HG03439 (cell line): ENCODE measurements around the gene STIM1.
"Not testable (repeated sequence)": the region's sequence is repeated elsewhere in the genome, so short reads cannot be mapped to it uniquely, and the experiment has no call there.

Experiments used
- ATAC-seq: cut with Tn5 transposase; IDR thresholded peaks from one replicate; pipeline ENCODE4 v1.9.1; 2021; ENCODE audit warnings: mild to moderate bottlenecking, moderate library complexity; ENCODE audit not compliant: unreplicated experiment

Gene STIM1

DNA sequence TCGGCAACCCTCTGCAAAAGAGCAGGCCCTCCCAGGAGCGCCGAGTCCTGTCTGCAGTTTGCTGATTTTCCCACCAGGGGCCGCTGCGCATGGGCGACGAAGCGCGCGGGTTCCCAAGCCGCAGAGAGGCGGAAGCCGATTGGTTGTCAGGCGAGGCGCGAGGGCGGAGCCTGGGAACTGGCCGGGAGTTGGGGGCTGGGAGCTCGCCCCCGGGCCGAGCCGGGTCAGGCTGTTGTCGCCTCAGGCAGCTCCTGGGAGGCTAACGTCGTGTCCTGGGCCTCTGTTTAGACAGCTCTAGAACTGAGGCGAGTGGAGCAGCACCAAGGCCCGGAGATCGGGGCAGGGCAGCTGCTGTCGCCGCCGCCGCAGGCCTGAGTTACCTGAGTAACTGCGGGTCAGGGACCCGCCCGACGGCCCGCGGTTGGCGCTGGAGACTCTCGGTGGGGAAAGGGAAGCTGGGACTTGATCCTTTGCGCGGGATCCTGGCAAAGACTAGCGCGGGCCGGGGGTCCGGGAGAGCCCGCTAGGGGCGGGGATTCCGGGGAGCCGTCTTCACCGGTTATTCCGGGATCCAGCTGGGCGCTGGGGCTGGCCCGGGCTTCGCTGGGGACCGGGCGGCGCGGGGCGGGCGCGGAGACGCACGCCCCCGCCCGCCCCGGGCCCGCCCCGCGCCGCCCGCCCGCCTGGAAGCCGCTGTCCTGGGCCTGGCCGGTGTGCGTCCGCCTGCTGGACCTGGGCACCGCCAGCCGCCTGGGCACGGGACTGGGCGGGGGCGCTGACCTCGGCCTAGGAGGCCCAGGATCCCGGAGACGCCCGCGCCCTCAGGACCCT lies at the start of gene STIM1:
STIM1 (plus strand) TSS at position 688 of the 831 bp plus-strand sequence. CDS start 607 bp downstream, outside the sequence.
- ATAC-seq, result peak; percentile 71

DNA sequence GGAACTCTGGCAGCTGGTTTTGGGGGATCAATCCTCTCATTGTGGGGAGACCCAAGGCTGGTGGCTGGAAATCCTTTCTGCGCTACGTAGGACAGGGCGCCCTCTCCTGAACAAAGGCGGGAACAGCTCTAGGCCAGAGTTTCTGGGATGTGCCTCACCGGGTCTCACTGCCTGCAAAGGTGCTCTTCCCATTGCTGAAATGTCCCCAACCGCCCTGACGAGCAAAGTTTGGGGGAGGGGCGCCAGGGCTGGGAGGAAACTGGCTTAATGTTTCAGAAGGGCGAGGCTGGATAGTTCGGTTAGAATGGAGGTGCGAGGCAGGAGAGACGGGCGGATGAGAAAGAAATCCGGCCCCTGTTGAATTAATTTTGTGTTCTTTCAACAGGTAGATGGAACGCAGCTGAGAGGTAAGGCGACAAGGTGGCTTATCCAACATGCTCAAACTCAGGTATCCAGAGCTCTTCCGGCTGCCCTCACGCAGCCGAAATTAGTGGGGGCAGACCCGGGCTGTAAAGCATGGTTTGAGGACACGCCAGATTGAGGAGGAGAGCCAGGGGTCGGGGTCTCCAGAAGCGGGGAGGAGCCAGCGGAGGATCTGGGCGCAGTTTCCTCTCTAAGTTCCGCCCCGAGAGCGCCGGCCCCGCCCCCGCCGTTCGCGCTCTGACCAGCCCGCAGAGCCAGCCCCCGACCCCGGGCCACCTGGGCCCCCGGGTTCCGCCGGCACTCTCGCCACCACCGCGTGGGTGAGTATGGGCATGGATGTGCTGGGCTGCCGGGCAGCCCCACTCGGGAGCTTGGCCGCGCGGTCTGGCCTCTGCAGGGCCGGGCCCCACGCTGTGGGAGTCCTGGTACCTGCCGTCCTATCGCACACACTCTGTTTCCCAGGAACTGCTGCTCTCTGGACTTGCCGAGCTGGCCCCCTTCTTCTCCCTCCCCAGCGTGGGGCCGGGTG lies 47.3 kb upstream of the STIM1 start, which contains the start of gene PGAP2:
PGAP2 (plus strand) TSS at position 652 of the 952 bp plus-strand sequence. CDS start 2,700 bp downstream, outside the sequence.
- peak; percentile 51 for ATAC-seq

DNA sequence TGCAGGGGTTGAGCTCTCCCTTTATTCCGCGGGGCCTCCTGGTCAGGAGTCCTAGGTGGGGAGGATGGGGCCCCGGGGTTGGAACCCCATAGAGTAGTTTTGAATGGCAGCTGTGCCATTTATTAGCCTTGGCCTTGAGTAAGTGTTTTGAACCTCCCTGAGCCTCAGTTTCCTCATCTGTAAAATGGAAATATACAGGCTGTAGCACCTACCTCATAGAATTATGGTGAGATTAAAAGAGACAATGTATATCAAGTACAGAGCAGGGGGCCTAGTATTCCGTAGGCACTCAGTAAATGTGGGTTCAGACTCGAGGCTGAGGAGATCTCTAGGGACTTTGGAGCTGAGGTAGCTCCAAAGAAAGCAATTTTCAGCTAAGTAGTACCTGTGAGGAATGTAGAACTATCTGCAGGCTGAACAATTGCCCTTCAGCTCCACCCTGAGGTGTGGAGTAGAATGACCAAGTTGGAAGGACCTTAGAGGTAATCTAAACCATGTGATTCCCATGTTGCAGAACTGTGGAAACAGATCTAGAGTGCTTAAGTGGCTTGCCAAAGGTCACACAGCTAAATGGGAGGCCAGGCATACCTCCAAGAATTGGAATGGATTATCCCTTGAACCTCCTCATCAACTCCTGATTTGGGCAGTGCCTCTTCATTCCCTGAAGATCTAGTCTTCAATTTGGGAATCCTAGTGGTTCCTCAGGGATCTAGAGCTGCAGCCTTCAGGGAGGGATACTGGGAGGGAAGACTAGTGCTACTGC lies 46.4 kb upstream of the STIM1 start:
- peak; percentile 63 for ATAC-seq

DNA sequence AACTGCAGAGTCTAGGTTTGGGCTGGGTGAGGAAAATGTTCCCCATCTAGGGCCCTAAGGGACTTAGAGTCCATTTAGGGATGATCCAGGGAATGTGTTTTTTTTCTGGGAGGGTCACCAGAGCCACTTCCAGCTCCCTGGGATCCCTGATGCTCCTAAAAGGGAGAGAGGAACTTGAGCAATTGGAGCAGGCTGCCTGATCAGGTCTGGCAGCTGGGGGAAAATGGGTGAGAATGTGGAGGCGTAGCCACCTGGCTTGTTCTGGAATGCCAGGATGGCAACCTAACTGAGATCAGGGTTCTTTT lies 45.9 kb upstream of the STIM1 start:
- ATAC-seq, result no peak

DNA sequence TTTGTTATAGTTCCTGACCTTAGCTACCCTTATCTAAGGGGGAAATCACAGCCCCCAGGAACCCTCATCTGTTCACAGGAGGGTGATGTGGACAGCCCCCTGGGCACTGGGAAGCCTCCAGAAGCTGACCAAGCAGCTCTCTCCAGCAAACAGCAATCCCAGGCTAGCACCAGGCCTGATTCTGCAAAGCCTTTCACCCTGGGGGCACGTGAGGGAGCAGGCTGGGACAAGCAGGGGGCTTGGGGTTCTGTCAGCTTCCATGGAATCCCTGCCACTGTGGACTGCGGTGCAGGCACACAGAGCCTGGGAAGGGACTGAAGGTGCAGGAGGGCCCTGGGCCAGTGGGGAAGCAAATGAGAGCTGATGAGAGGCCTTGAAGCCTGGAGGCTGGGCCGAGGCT lies 45.0 kb upstream of the STIM1 start:
- no peak for ATAC-seq

DNA sequence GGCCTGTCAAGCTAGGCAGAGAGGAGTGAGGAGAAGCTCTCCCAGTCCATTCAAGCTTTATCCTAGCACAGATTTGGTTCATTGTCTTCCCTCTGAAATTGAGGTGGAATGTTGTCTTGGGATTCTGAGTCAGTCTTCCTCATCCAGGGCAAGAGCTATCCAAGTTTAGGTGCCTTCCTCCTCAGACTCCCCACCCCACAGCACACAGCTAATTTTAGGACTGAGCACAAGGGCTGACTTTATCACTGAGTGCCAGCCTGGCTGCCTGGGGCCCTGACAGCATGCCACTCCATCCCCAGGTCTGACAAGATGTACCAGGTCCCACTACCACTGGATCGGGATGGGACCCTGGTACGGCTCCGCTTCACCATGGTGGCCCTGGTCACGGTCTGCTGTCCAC lies 44.5 kb upstream of the STIM1 start:
- ATAC-seq, result no peak

DNA sequence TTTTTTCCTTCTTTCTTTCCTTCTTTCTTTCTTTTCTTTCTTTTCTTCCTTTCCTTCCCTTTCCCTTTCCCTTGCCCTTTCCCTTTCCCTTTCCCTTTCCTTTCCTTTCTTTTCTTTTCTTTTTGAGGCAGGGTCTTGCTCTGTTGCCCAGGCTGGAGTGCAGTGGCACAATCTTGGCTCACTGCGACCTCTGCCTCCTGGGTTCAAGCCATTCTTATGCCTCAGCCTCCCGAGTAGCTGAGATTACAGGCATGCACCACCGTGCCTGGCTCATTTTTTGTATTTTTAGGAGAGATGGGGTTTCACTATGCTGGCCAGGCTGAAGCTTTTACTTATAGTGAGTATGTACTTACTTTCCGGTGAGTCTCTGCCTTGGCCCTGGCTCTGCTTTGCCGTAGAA lies 40.6 kb upstream of the STIM1 start:
- ATAC-seq, result not testable (repeated sequence)

DNA sequence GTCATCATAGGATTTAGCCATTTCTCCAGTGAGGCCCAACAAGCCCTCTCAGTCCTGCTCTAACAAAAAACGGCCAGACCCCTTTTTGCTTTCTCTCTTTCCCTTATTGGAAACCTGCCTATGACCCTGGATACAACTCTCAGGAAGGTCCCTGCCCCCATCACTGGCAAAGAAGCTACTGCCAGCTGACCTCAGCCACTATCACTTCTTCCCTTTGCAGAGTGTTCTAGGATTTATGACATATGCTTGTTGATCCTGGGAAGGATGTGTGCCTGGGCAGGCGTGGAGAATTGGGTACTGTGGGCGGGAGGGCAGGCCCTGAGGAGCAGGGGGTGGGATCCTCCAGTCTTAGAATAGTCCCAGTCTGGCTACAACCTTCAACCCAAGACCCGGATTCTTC lies 39.6 kb upstream of the STIM1 start:
- ATAC-seq, result no peak

DNA sequence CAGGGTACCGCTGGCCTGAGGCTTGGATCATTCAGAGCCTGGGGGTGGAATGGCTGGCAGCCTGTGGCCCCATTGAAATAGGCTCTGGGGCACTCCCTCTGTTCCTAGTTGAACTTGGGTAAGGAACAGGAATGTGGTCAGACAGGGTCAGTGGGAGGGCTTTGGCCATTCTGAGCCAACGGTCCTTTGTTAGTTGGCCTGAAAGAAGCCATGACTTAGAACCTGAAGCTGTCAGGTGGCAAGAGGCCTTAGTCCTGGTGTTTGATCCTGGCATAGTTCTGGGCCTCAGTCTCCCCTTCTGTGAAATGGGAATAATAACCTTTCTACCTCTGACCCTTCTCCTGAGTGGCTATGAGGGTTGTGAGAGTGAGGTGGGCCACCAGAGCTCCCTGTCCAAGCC lies 38.8 kb upstream of the STIM1 start:
- no peak for ATAC-seq

DNA sequence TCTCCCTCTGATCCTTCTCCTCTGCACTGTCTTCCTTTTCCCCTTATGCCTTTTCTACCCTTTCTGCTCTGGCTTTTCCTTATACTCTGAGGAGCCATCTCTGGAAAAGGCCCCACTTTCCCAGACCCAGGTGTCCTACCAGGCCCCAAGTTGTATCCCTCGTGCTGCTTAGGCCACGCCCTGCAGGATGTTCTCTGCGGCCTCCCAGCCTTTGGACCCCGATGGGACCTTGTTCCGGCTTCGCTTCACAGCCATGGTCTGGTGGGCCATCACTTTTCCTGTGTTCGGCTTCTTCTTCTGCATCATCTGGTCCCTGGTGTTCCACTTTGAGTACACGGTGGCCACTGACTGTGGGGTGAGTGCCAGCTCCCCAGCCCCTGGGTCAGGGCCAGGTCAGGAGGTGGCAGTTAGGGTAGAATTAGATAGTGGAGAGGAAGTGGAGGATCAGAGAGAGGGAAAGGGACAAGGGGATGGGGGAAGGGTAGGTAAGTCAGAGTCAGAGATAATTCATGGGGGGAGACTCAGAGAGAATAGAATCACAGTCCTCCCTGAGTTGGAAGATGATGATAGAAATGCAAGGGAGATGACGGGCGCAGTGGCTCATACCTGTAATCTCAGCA lies 38.2 kb upstream of the STIM1 start:
- ATAC-seq, result no peak

DNA sequence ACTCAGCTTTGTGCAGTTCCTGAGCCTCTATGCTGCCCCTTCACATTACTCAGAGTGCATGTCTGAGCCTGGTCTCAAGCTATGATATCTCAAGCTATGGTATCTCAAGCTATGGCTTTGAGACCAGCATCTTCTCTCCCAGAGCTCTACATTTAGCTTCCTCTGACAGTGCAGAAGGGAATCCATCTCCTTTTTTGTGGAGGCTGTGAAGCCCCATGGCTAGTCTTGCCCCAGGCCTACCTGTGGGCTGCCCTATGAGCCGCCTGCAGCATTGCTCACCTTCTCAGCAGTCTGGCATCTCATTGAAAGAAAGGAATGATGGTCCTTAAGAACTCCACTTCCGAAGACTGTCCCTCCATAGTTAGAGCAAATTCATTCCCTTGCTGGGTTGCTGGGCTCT lies 34.5 kb upstream of the STIM1 start:
- ATAC-seq, result no peak

DNA sequence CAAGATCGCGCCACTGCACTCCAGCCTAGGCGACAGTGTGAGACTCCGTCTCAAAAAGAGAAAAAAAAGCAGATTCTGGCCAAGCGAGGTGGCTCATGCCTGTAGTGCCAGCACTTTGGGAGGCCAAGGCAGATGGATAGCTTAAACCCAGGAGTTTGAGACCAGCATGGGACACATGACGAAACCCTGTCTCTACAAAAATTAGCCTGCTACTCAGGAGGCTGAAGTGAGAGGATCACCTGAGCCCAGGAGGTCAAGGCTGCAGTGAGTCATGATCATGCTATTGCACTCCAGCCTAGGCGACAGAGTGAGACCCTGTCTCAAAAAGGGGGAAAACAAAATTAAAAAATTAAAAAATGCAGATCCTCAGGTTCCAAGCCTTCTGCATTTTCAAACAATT lies 33.2 kb upstream of the STIM1 start:
- no peak for ATAC-seq

DNA sequence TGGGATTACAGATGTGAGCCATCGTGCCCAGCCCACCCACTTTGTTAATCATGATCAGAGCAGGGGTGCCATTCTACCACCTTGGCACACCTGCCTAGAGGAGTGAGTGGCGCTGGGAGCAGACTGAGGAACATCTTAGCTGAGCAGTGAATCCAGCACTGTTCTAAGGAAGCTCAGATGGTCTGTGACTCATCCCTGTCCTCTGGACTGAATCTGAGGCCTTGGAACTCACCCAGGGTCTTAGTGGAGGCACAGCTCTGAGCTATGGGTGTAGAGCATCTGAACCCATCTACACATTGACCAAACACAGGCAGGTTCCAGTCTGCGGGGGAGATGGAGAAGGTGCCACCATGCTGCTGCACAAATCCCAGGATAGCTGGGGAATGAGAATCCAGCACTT lies 32.2 kb upstream of the STIM1 start:
- no peak for ATAC-seq

DNA sequence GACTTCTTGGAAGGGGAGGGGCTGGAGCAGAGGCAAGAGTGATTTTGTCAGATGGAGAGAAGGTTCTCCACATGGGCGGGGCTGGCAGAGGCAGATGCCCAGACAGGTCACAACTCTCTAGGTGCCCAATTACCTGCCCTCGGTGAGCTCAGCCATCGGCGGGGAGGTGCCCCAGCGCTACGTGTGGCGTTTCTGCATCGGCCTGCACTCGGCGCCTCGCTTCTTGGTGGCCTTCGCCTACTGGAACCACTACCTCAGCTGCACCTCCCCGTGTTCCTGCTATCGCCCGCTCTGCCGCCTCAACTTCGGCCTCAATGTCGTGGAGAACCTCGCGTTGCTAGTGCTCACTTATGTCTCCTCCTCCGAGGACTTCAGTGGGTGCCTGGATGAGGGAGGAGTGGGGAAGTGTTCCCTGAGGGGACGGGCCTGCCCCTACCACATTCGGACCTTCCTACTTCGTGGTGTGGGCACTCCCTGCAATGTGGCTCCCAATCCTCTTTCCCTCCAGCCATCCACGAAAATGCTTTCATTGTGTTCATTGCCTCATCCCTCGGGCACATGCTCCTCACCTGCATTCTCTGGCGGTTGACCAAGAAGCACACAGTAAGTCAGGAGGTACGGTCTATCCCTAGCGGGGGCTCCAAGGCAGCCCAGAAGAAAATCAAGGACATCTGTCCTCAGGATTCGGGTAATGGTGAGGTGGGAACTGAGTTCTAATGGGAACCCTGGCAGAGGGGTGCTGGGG lies 31.5 kb upstream of the STIM1 start:
- ATAC-seq, result no peak

DNA sequence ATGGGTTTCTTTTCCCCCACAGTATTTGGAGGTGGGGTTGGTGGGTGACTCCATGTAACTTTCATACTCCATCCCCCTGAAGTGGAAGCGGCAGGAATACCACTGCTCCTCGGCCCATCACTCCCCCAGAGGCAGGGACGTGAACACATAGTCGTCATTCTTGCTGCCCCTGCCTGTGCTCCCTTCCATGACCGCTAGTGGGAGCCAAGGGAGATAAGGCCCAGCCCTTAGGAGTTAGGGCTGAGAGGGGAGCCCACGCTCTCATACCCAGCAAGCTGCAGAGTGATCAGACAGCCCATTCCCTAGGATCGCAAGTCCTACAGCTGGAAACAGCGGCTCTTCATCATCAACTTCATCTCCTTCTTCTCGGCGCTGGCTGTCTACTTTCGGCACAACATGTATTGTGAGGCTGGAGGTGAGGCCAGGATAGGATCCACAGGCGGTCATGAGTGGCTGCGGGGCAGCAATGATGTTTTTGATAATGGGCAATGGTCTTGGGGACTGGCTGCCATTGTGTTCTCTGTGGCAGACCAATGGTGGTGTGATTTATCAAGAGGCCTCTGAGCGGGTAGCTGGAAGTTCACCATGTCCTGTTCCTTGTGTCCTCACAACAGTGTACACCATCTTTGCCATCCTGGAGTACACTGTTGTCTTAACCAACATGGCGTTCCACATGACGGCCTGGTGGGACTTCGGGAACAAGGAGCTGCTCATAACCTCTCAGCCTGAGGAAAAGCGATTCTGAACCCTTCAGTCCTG lies 30.6 kb upstream of the STIM1 start:
- peak; percentile 60 for ATAC-seq

DNA sequence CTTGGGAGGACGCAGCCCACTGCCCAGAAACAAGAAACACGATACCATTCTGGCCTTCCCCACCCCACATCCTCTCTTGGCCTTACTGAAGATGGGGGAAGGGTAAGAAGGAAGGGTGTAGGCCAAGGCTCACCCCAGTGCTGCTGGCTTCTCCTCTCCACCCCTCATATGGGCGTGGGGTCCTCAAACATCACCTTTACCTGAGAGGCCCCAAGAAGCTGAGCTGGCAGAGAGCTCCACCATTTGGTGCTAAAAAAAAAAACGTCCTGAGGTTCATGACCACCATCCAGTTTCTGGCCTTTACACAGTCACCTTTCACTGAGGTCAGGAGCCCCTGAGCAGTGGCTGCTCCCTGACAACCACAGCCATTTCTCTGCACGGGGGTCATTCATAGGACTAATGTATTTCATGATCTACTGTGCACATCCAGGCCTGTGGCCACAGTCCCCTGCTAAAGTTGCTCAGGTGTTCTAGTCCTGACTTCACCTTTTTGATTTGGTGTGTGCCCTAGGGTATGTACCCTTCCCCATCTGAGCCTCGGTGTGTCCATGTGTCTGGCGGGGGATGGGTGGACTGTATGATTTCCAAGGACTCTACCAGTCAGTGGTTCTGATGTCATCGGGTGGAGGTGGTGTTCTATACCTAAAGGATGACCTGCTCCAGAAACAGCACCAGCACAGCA lies 29.9 kb upstream of the STIM1 start:
- no peak for ATAC-seq

DNA sequence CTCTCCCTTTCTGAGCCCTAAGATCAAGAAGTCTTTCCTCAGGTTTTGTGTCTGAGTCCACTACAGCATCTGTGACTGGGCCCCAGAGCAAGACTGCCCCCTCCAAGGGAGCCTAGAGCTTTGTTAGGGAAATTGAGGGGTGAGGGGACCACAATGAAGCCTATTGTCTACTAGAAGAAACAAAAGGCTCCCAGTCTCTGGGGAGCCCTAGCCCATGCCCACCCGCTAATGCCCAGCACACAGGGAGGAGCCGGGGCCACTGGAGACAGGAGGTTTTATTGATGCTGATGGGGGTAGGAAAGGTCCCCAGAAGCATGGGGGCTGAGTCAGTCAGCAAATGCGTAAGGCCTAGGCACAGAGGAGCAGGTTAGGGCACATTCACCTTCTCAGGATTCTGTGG lies 28.7 kb upstream of the STIM1 start:
- no peak for ATAC-seq

DNA sequence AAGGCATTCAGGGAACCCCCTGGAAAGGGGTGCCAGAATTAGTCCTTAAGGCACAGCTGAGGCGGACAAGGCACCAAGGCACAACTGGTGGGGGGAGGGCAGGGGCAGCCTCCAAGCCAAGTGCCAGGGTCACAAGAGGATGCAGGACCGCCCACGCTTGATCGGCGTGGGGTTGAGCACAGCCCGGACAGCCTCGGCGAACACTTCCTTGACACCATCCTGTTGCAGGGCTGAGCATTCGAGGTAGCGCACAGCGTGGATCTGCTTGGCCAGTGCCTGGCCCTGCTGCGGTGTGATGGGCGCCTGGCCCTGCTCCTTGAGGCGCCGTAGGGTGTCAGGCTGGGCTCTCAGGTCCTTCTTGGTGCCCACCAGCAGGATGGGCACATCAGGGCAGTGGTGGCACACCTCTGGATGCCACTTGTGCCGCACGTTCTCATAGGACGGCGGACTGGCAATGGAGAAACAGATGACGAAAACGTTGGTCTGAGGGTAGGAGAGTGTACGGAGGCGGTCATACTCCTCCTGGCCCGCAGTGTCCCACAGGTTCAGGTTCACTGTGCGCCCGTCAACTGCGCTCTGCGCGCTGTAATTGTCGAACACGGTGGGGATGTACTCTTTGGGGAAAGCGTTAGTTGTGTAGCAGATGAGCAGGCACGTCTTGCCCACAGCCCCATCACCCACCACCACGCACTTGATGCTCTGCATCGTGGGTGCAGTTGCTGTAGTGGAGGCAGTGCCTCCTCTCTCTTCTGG lies 27.9 kb upstream of the STIM1 start:
- no peak for ATAC-seq
